ENCODE results near the gene CELA3A.

CELA3A gene

GRCh38 chr1:22001409-22001808 is at the start of gene CELA3A:
Gene CELA3A (plus strand): TSS chr1:22001657. CDS start chr1:22001675, 18 bp downstream.
- H3K36me3 ChIP-seq (ENCODE audit: control insufficient read depth, low read length), result no peaks in the 10 kb centered on the region
- no peaks in the 10 kb centered on the region for H3K9me3 ChIP-seq (ENCODE audit: control insufficient read depth, insufficient read depth, low read length)
- H3K79me2 ChIP-seq (ENCODE audit: control insufficient read depth, low read length), result no peaks in the 10 kb centered on the region
- no peaks in the 10 kb centered on the region for H3K9me2 ChIP-seq (replicated peaks; ENCODE audit: control insufficient read depth, low read length)
- H3K4me2 ChIP-seq (ENCODE audit: low read length), result no peak within 1 kb of the TSS
- H3F3A ChIP-seq (ENCODE audit: control insufficient read depth, insufficient read depth), result no peaks in the 10 kb centered on the region
- no peak within 1 kb of the TSS for H3K4me3 ChIP-seq (ENCODE audit: low read length)
- H3K27me3 ChIP-seq (ENCODE audit: control insufficient read depth, low read length), result no peaks in the 10 kb centered on the region
- H3K4me1 ChIP-seq (ENCODE audit: control insufficient read depth, low read length), result no peaks in the 10 kb centered on the region
- TF ChIP-seq CTCF (IDR thresholded peaks at IDR 0.05; ENCODE audit: low read depth, low read length, poor library complexity, severe bottlenecking) (no peak), EZH2phosphoT487 (IDR thresholded peaks at IDR 0.05; ENCODE audit: borderline replicate concordance, low read length) (no peak)
- H3K27ac ChIP-seq (ENCODE audit: low read depth, low read length), result no peak within 1 kb of the TSS
- H4K20me1 ChIP-seq (ENCODE audit: control insufficient read depth, insufficient read depth, low read depth, low read length), result no peaks in the 10 kb centered on the region

GRCh38 chr1:21952786-21953520 is 48.5 kb upstream of the CELA3A start:
- H3K27ac ChIP-seq (ENCODE audit: low read depth, low read length), result no peak overlapping the region
- no peaks in the 10 kb centered on the region for H3K79me2 ChIP-seq (ENCODE audit: control insufficient read depth, low read length)
- H3K4me3 ChIP-seq (ENCODE audit: low read length), result no peak overlapping the region
- no peaks in the 10 kb centered on the region for H3K36me3 ChIP-seq (ENCODE audit: control insufficient read depth, low read length)
- H3K9me3 ChIP-seq (ENCODE audit: control insufficient read depth, insufficient read depth, low read length), result no peaks in the 10 kb centered on the region
- H3K27me3 ChIP-seq (ENCODE audit: control insufficient read depth, low read length), result no peaks in the 10 kb centered on the region
- no peaks in the 10 kb centered on the region for H3K9me2 ChIP-seq (replicated peaks; ENCODE audit: control insufficient read depth, low read length)
- H3K4me1 ChIP-seq (ENCODE audit: control insufficient read depth, low read length), result no peaks in the 10 kb centered on the region
- no peak overlapping the region for H3K4me2 ChIP-seq (ENCODE audit: low read length)
- H4K20me1 ChIP-seq (ENCODE audit: control insufficient read depth, insufficient read depth, low read depth, low read length), result no peaks in the 10 kb centered on the region
- no peaks in the 10 kb centered on the region for H3F3A ChIP-seq (ENCODE audit: control insufficient read depth, insufficient read depth)
- TF ChIP-seq EZH2phosphoT487 (IDR thresholded peaks at IDR 0.05; ENCODE audit: borderline replicate concordance, low read length) (no peak), CTCF (IDR thresholded peaks at IDR 0.05; ENCODE audit: low read depth, low read length, poor library complexity, severe bottlenecking) (no peak)

GRCh38 chr1:21955058-21955457 is 46.4 kb upstream of the CELA3A start:
- H3K27ac ChIP-seq (ENCODE audit: low read depth, low read length), result no peak overlapping the region

More at GRCh38 chr1:21955058-21955457, 46.4 kb upstream of the CELA3A start:
- TF ChIP-seq CTCF (IDR thresholded peaks at IDR 0.05; ENCODE audit: low read depth, low read length, poor library complexity, severe bottlenecking) (no peak), EZH2phosphoT487 (IDR thresholded peaks at IDR 0.05; ENCODE audit: borderline replicate concordance, low read length) (no peak)
- Histone ChIP-seq H3K79me2 (ENCODE audit: control insufficient read depth, low read length) (no peaks in the 10 kb centered on the region), H4K20me1 (ENCODE audit: control insufficient read depth, insufficient read depth, low read depth, low read length) (no peaks in the 10 kb centered on the region), H3K4me1 (ENCODE audit: control insufficient read depth, low read length) (no peaks in the 10 kb centered on the region), H3K4me2 (ENCODE audit: low read length) (no peak overlapping the region), H3K36me3 (ENCODE audit: control insufficient read depth, low read length) (no peaks in the 10 kb centered on the region), H3K9me3 (ENCODE audit: control insufficient read depth, insufficient read depth, low read length) (no peaks in the 10 kb centered on the region), H3K27me3 (ENCODE audit: control insufficient read depth, low read length) (no peaks in the 10 kb centered on the region), H3K4me3 (ENCODE audit: low read length) (no peak overlapping the region), H3K9me2 (replicated peaks; ENCODE audit: control insufficient read depth, low read length) (no peaks in the 10 kb centered on the region), H3F3A (ENCODE audit: control insufficient read depth, insufficient read depth) (no peaks in the 10 kb centered on the region)
